Activated CD4-positive, alpha-beta T cell treated with anti-CD3 and anti-CD28 coated beads, Interleukin-2, amount 10 ng/mL, durations not matched to agents 24 days and 14 days (primary cell): ENCODE measurements around the gene AHNAK. TPM values are rescaled to one million over a fixed set of nuclear protein-coding genes. Genes with fewer than 3 reads are reported as not detected.
"Not testable (repeated sequence)": the region's sequence is repeated elsewhere in the genome, so short reads cannot be mapped to it uniquely, and the experiment has no call there.

ENCODE experiments used
- DNase-seq: peaks from one replicate; pipeline ENCODE4 v3.0.0; 2022
- H3K27ac Mint-ChIP-seq: one replicate; pipeline ENCODE4 v1.8.0; 2022; ENCODE audit warnings: mild to moderate bottlenecking, mixed read lengths
- H3K27me3 Mint-ChIP-seq: one replicate; pipeline ENCODE4 v1.8.0; 2022; ENCODE audit warnings: mixed read lengths
- H3K36me3 Mint-ChIP-seq: one replicate; pipeline ENCODE4 v1.8.0; 2022; ENCODE audit warnings: low read depth, mild to moderate bottlenecking, mixed read lengths
- H3K4me1 Mint-ChIP-seq: one replicate; pipeline ENCODE4 v1.8.0; 2021; ENCODE audit warnings: mixed read lengths
- H3K4me3 Mint-ChIP-seq: one replicate; pipeline ENCODE4 v1.8.0; 2022; ENCODE audit warnings: mild to moderate bottlenecking, moderate library complexity, mixed read lengths
- H3K9me3 Mint-ChIP-seq: one replicate; pipeline ENCODE4 v1.8.0; 2021; ENCODE audit warnings: mixed read lengths
- intact Hi-C: fragments of 100-400 bp; cut with micrococcal nuclease; formaldehyde crosslinking; loops from one replicate; pipeline ENCODE4 v1.15.1; 2023
- total RNA-seq: library from RNA; stranded (reverse); gene quantifications from 2 replicates; pipeline ENCODE4 v1.2.3, GENCODE V29; 2022

The AHNAK gene
- total RNA-seq, 1 donor from 2014 or later: 91.5 TPM

DNA sequence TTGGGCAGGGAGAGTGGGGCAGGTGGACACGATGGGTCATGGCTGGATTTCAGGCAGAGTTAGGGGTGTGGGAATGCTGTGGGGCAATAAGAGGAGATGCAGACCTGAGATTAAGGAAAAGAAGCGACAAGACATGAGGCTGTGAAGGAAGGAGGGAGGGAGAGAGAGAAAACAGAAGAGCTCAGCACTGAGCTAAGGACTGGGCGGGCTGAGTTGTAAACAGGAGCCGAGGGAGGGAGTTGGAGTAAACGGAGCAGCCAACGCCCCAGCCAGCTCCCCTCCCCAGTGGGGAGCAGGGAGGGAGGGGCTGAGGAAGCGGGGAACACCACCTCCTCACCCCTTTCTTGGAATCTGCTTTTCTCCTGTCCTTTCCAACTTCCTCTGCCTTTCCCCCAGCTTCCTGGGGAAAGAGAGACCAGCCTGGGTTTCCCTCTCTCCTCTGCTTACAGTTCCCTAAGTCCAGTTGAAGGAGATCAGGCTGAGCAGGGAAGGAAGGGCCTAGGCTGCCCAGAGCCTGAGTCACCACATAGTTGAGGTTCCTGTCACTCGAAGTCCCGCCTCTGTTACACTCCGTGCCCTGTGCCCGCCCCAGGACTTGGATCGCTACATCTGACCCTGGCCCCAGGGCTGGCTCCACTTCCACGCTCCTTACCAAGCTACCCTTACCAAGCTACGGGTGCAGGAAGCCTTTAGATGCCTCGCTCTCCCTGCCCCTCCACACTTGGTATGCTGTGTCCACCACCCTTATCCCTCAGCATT is 6.7 kb upstream of the AHNAK start:
- no peaks in the 10 kb centered on the region for H3K9me3 Mint-ChIP-seq
- H3K27ac Mint-ChIP-seq: peak overlapping the region; percentile 98
- H3K27me3 Mint-ChIP-seq: peaks cover 9% of the 10 kb centered on the region
- intact Hi-C loops: loop anchor here (2.0 to 10.0 kb wide), 2 partner anchors 48 to 728 kb away; partner anchors contain the start of genes FADS2 and MTA2
- DNase-seq: peak; percentile 91
- peak overlapping the region; percentile 71 for H3K4me3 Mint-ChIP-seq
- peaks cover 20% of the 10 kb centered on the region for H3K36me3 Mint-ChIP-seq
- H3K4me1 Mint-ChIP-seq: peaks cover 78% of the 10 kb centered on the region

DNA sequence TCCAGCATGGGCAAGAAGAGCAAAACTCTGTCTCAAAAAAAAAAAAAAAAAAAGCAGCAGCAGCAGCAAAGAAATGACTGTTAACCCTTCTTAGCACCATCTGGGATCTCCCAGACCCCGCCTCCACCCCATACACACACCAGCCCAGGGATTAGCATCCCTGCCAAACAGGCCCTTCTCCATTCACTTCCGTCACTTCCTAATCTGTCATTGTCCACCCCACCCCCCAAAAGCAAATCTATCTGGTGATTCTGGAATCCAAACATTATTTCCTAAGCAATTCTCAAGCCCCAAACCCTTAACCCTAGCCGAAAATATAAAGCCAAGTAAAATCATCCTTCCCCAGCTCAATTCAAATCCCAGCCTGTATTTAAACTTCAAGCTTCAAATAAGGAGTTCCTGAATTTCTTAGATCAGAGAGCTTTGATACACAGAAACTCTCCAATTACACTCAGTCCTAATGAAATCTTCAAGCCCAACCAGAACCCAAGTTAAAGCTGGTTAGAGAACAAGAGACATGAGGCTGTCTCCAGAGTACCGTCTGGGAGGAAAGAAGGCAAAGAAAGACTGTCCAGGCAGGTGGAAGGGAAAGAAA is 6.0 kb upstream of the AHNAK start:
- H3K4me1 Mint-ChIP-seq: peaks cover 80% of the 10 kb centered on the region
- peak overlapping the region; percentile 71 for H3K4me3 Mint-ChIP-seq
- intact Hi-C loops: loop anchor here (2.0 to 10.0 kb wide), 2 partner anchors 48 to 728 kb away; partner anchors contain the start of genes FADS2 and MTA2
- H3K27ac Mint-ChIP-seq: peak overlapping the region; percentile 98
- peaks cover 12% of the 10 kb centered on the region for H3K27me3 Mint-ChIP-seq
- no peak for DNase-seq
- no peaks in the 10 kb centered on the region for H3K9me3 Mint-ChIP-seq
- H3K36me3 Mint-ChIP-seq: peaks cover 17% of the 10 kb centered on the region

GRCh38 chr11:62550478-62550877 is 3.9 kb upstream of the AHNAK start:
- Mint-ChIP-seq H3K4me1 (peaks cover 64% of the 10 kb centered on the region), H3K27ac (peak overlapping the region; percentile 98), H3K27me3 (peaks cover 14% of the 10 kb centered on the region)
- not testable (repeated sequence) for DNase-seq, H3K9me3 Mint-ChIP-seq, H3K36me3 Mint-ChIP-seq, H3K4me3 Mint-ChIP-seq
- intact Hi-C loops: loop anchor here (10.0 kb wide), 1 partner anchor 726 kb away; the partner anchor contains the start of gene FADS2

- Mint-ChIP-seq H3K4me1 (peaks cover 61% of the 10 kb centered on the region), H3K27me3 (peaks cover 14% of the 10 kb centered on the region), H3K9me3 (no peaks in the 10 kb centered on the region), H3K36me3 (peaks cover 3% of the 10 kb centered on the region), H3K27ac (peak overlapping the region; percentile 13), H3K4me3 (no peak overlapping the region)
- intact Hi-C loops: no loop called here
- DNase-seq: no peak
Observed at GRCh38 chr11:62548545-62549335, 2.1 kb upstream of the AHNAK start.

DNA sequence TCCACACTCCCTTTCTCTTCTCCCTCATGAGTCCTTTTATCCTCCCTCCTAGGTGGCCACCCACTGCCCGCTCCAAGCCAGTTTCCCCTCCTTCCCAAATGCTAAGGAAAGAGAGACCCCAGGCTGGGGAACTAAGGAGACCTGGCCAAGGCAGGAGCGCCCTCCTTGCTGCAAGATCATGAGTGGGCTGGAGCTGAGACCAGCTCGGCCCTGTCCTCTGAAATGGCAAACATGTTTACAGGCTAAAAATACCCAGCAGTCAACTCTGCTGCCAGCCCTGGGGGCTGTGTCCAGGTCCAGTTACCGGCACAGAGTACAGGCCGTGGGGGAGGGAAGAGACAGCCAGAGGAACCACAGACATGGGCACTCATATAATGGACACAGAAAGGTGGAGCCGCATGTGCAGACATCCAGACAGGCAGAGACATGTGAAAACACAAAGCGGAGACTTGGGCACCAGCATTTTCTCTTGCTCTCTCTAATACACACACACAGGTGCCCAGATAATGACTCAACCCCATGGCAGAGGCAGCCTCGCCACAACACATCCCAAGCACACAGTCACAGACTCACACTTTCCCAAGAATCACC is 1.2 kb upstream of the AHNAK start:
- Mint-ChIP-seq H3K27ac (peak overlapping the region; percentile 59), H3K27me3 (peaks cover 14% of the 10 kb centered on the region), H3K4me3 (peak overlapping the region; percentile 99), H3K36me3 (peaks cover 3% of the 10 kb centered on the region), H3K9me3 (no peaks in the 10 kb centered on the region), H3K4me1 (peaks cover 61% of the 10 kb centered on the region)
- intact Hi-C loops: no loop called here
- no peak for DNase-seq

- H3K27me3 Mint-ChIP-seq: peaks cover 14% of the 10 kb centered on the region
- peaks cover 62% of the 10 kb centered on the region for H3K4me1 Mint-ChIP-seq
- H3K9me3 Mint-ChIP-seq: no peaks in the 10 kb centered on the region
- peaks cover 3% of the 10 kb centered on the region for H3K36me3 Mint-ChIP-seq
- H3K27ac Mint-ChIP-seq: peak overlapping the region; percentile 59
- intact Hi-C loops: loop anchor here (1.0 kb wide), 1 partner anchor 9 kb away; no protein-coding TSS in a partner anchor
- peak overlapping the region; percentile 99 for H3K4me3 Mint-ChIP-seq
- no peak for DNase-seq
Observed at GRCh38 chr11:62546929-62547625, 471 bp upstream of the AHNAK start.

- peaks cover 5% of the 10 kb centered on the region for H3K36me3 Mint-ChIP-seq
- H3K27me3 Mint-ChIP-seq: peaks cover 12% of the 10 kb centered on the region
- H3K27ac Mint-ChIP-seq: peak overlapping the region; percentile 95
- peak; percentile 89 for DNase-seq
- H3K4me1 Mint-ChIP-seq: peaks cover 62% of the 10 kb centered on the region
- H3K9me3 Mint-ChIP-seq: no peaks in the 10 kb centered on the region
- peak overlapping the region; percentile 99 for H3K4me3 Mint-ChIP-seq
- intact Hi-C loops: loop anchor here (1.0 kb wide), 1 partner anchor 11 kb away; no protein-coding TSS in a partner anchor
Observed at GRCh38 chr11:62545437-62546243, 966 bp downstream of the AHNAK start.

DNA sequence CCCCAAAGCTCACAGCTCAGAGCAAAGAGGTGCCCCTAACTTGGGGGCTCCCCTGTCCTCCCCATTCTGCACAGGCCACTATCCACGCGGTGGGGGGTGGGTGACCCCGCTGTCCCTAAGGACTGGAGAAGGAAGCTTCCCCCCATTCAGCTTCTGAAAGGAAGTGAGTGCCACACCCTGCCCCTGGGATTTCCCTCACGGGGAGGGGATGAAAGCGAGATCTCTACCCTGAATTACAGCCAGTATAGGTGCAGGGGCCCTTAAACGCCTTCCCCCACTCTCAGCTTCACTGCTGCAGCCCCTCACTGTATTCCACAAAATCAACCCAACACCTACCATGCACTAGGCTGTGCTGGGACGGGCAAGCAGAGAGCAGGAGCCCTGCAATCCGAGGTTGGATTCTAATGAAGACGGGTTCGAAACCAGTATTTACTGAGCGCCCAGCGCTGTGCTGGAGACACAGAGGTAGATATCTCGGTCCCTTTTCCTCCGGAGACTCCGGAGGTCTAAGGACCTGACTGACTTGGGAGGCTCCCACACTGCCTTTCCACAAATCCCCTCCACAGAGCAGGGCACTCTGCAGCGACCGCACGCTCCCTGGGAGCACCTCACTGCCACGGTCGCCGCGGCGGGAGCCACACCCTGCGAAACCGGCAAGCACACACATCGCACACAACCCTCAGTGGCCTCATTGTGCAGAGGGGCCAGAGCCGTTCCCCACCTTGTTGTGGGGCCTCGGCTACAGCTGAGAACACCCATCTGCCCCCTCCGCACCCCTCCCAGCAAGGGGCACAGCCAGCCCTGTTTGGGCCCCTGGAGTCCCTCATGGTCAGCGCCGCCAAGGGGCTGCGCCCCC is 1.8 kb downstream of the AHNAK start:
- Mint-ChIP-seq H3K27ac (peak overlapping the region; percentile 95), H3K4me1 (peaks cover 62% of the 10 kb centered on the region), H3K36me3 (peaks cover 5% of the 10 kb centered on the region), H3K27me3 (peaks cover 10% of the 10 kb centered on the region), H3K9me3 (no peaks in the 10 kb centered on the region), H3K4me3 (peak overlapping the region; percentile 99)
- intact Hi-C loops: loop anchor here (1.0 to 5.0 kb wide), 4 partner anchors 38 to 573 kb away; no protein-coding TSS in a partner anchor
- peak; percentile 84 for DNase-seq

DNA sequence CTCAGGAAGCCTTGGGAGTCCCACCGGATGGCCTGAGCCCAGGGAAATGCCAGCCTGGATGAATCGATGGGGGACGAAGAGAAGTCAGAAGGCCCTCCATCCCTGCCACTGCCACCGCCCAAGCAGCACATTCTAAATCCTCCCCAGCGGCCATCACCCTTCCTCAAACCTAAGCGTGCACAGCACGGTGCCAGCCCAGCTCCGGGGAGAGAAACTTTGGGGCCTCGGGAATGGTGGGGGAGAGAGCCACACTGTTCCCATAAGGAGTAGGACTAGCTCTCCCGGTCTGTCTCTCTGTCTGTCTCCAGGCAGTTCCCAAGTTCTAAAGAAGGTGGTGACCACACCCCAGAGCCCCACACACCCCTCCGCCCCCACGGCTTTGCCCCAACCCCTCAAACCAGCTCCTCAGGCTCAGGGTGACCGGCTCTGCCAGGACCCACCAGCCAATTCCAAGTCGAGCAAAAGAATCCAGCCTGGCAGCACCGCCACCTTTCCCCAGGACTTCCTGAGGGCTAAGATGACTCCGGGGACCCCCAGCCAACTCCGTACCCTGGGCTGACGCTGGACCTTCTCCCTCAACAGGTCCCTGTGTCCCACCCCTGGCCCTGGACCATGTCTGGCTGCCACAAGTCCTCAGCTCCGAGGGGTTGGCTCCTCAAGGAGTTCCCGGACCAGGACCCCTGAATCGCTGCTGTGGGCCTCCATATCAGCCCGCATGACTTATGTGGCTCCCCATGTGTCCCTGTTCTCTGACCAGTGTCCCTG is 2.7 kb downstream of the AHNAK start:
- Mint-ChIP-seq H3K4me3 (peak overlapping the region; percentile 99), H3K36me3 (peaks cover 5% of the 10 kb centered on the region), H3K9me3 (no peaks in the 10 kb centered on the region), H3K4me1 (peaks cover 63% of the 10 kb centered on the region), H3K27ac (peak overlapping the region; percentile 95), H3K27me3 (peaks cover 8% of the 10 kb centered on the region)
- intact Hi-C loops: loop anchor here (1.0 to 5.0 kb wide), 4 partner anchors 37 to 572 kb away; no protein-coding TSS in a partner anchor
- peak; percentile 59 for DNase-seq

DNA sequence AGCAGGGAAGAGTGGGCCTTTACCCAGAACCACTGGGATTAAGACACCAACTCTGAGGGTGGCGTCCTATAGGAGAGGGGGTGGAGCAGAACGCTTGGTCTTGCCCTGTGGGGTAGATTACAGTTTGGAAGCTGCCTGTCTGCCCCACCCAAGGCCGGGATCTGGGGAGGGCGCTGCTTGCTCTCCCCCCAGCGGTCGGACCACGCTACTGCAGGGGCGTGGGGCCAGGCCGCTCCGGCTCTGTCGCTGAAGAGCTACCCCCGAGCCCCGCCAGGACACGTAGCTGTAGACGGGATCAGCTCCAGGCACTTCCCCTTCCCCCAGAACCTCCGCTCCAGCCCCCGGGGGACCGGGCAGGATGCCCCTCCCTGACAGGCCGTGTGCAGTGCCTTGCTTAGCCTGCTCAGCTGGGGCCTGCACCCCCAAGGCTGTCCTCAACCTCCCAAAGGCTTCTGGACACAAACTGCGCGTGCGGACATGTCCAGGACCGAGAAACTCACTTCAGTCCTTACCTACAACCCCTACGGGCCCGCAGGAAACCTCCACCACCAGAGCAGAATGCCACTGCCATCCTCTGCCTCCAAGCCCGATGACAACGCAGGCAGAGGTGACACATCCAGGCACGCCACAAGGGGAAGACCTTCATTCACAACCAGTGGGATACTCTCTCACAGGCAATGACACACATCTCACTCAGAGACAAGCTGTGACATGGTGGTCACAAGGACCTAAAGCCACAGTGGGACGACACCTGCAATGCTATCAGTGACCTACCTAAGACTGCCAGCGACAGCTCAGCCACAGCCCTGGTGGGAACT is 3.6 kb downstream of the AHNAK start:
- Mint-ChIP-seq H3K4me3 (peak overlapping the region; percentile 99), H3K36me3 (peaks cover 5% of the 10 kb centered on the region), H3K27ac (peak overlapping the region; percentile 95), H3K9me3 (no peaks in the 10 kb centered on the region), H3K27me3 (peaks cover 5% of the 10 kb centered on the region), H3K4me1 (peaks cover 68% of the 10 kb centered on the region)
- intact Hi-C loops: loop anchor here (1.0 to 5.0 kb wide), 4 partner anchors 17 to 571 kb away; no protein-coding TSS in a partner anchor
- peak; percentile 94 for DNase-seq
